GM13976 (cell line): ENCODE data around the gene SGCA.

Experiments used
- DNase-seq: peaks from one replicate; pipeline ENCODE4 v3.0.0; 2012; ENCODE audit warnings: low spot score
- in situ Hi-C: fragments of 300-500 bp; cut with MboI; formaldehyde crosslinking; loops from one replicate; pipeline ENCODE4 v1.12.0; 2022; ENCODE audit warnings: low sequenced_read_pairs, mixed read lengths, inconsistent platforms; ENCODE audit not compliant: unreplicated experiment
- TF ChIP-seq, protein P1 (sequence below): IDR thresholded peaks from 2 replicates; pipeline ENCODE4 v1.5.1; 2012; ENCODE audit warnings: borderline replicate concordance, mild to moderate bottlenecking; ENCODE audit not compliant: insufficient read depth; ENCODE audit errors: extremely low read depth, missing control alignments, control extremely low read depth

SGCA gene

DNA sequence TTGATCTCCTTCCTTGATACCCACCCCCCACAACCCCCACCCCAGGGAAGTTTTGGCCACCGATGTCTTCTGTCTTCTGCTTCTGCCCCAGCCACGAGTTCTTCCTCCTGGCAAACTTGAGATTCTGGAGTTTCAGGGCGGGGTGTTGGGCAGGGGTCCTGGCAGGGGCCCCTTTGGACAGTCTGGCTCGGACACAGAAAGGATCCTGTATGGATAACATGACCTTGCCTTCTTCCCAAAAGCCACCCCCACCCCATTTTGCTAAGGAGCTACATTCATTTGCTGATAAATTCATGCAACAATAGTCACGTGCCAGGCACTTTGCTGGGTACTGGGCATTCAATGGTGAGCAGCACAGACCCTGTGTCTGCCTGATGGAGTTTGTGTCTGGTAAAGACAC, 41.5 kb downstream of the SGCA start:
- no peak for DNase-seq
- TF ChIP-seq, protein P1, sequence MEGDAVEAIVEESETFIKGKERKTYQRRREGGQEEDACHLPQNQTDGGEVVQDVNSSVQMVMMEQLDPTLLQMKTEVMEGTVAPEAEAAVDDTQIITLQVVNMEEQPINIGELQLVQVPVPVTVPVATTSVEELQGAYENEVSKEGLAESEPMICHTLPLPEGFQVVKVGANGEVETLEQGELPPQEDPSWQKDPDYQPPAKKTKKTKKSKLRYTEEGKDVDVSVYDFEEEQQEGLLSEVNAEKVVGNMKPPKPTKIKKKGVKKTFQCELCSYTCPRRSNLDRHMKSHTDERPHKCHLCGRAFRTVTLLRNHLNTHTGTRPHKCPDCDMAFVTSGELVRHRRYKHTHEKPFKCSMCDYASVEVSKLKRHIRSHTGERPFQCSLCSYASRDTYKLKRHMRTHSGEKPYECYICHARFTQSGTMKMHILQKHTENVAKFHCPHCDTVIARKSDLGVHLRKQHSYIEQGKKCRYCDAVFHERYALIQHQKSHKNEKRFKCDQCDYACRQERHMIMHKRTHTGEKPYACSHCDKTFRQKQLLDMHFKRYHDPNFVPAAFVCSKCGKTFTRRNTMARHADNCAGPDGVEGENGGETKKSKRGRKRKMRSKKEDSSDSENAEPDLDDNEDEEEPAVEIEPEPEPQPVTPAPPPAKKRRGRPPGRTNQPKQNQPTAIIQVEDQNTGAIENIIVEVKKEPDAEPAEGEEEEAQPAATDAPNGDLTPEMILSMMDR, result no peak
- in situ Hi-C loops, result no loop called here

DNA sequence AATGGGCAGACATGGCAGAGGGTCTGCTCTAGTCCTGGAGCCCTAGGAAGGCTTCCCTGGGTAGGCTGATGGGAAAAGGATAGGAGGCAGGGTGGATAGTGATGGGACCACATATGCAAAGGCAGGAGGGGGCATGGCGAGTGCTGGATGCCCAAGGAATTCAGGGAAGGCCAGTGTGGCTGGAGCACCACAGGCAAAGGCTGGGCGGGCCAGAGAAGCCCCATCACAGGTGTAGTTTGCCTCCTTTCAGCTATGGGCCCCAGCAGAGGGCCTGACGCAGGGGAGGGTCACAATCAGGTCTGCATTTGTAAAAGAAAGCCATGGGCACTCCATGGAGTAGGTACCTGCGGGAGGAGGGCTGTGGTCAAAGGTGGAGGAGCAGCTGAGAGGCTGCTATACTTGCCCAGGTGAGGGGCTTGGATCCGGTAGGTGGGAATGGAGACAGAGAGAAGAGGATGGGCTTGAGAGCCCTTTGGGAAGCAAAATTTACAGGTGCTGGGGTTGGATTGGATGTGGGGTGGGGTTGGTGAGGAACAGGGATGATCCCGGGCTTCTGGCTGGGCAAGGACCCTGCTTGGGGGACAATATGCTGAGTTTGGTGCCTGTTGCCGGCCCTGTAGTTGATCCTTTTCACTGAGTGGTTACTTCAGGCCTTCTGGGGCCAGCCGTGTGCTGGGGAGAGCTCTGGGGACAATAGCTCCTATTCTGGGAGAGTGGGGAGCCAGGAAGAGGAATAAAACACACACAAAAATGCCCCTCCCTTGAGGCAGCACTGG, 42.2 kb downstream of the SGCA start:
- DNase-seq, result no peak
- TF ChIP-seq, protein P1, result no peak
- in situ Hi-C loops, result no loop called here

DNA sequence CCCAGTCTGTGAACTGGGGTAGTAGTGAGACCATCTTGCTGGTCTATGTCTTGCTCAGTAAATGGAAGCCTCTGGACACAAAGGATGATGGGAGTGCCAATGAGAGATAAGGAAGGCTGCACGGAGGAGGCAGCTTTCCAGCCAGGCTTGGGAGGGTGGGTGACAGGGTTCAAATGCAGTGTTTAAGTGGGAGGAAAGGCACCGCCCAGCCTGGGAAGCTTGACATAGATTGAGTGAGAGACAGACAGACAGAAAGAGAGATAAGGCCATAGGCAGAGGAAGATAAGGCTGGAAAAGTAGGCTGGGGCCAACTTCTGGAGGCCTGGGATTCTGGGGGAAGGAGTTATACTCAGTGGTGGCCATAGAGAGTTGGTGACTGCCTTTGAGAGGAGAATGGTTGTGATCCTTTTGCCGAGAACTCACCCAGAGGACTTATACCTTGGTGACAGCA, 42.8 kb downstream of the SGCA start:
- in situ Hi-C loops, result no loop called here
- DNase-seq, result no peak
- TF ChIP-seq, protein P1, result no peak

DNA sequence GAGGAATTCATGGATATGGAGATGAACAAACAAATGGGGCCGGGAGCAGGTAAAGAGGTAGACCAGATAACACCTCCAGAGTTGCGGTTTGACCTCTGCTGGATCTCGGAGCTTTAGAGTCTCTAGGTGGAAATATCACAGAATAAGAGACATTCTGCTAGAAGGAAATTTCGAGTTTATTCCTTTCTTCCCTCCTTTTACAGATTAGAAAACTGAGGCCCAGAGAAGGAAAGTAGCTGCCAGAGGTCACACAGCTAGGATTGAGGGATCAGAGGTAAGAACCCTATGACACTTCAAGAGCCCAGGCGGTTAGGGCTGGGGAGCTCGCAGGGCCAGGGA, 43.3 kb downstream of the SGCA start:
- no peak for DNase-seq
- in situ Hi-C loops, result no loop called here
- TF ChIP-seq, protein P1, result no peak

DNA sequence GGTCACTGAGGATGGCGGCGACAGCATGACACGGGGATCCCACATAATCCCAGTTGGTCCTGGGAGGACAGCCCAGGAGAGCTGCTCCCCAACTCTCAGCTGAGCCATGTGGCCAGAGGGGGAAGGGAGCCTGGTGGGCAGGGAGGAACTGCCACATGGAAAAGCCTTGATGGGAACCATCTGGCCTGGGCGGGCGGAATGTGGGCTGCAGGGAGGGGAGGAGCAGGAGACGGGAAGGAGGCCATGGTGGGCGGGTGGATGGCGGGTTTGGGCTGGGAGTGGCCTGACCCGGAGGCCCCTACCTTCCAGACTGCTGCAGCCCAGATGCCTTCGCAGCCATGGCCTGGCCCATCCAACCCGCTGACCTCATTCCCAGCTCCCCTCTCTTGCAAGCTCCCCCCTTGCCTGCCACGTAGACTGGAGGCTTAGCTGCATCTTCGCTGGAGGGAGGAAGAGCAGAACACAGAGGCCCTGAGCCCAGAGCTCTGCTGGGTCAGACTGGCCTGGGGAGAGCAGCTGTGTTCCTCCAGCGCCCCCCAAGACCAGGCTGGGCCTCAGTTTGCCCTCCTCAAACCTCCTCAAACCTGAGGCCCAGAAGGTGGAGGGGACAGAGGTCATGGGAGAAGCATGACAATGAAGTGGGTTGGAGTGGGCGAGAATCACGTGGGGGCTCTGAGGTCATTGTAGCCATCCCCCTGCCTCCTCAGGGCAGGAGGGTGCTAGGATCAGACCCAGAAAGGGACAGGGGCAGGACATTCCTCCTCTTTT, 43.9 kb downstream of the SGCA start:
- in situ Hi-C loops, result loop anchor here (10.0 kb wide), 1 partner anchor 55 kb away; no protein-coding TSS in a partner anchor
- TF ChIP-seq, protein P1, result no peak
- DNase-seq, result no peak

DNA sequence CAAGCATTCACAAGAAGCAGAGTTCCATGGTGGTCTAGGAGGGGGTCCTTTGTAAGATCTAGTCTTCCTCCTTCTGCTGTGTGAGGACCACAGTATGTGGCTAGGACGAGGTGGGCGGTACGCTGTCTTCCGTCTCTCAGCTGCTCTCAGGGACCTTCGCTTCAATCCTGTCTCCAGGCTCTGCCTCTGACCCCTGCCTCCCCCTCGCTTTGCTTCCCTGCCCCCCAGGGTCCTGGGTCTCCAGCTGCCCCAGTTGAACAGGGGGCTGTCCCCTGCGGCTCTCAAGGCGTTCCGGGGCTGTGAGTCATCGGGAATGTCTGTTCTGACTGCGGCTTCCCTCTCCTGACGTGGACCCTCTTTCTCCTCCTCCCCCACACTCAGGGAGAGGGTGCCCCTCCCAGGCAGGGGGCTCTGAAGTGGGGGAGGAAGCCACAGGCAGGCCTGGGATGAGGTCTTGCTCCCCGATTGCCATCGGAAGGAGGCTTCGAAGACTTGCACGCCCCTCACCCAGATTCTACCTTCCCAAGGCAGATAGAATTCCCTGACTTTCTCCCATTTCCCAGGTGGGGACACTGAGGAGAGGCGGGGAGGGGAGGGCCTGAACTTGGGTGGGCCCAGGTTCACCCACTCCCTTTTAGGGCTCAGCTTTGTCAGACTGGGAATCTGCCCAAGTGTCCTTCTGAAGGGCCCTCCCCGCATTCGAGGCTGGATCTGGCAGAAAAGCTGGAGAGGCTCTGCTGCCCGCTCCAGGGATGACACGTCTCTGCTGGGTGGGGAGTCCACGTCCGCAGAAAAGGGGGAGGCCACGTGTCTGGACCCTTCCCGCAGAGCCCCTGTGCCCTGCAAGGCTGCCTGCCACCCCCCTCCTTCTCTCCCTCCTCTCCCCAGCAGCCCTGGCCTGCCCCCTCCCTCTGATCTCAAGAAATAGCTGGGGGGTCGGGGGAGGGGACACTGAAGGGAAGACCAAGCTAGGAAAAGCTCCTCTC, 44.7 kb downstream of the SGCA start:
- no peak for DNase-seq
- in situ Hi-C loops, result loop anchor here (10.0 kb wide), 1 partner anchor 54 kb away; no protein-coding TSS in a partner anchor
- TF ChIP-seq, protein P1, result no peak
